Thyroid gland (tissue), 4 donors: ENCODE measurements around the gene CASQ1.

Experiments used
- POLR2A ChIP-seq, 2 donors: fragments of 450-650 bp; IDR thresholded peaks; one replicate each; pipeline ENCODE4 v1.6.1; 2017; ENCODE audit warnings: antibody characterized with exemption in 2 of 2, mild to moderate bottlenecking in 2 of 2, moderate library complexity in 1 of 2
- TF ChIP-seq, protein P1 (sequence below), 6 experiments: fragments of 200-600 bp in 3 of 6; fragments of 450-650 bp in 3 of 6; sonication (generic) in 3 of 6; IDR thresholded peaks; one replicate each; pipeline ENCODE4 v1.5.1; 2016 to 2019; ENCODE audit warnings: antibody characterized with exemption in 6 of 6, mild to moderate bottlenecking in 2 of 6, inconsistent platforms in 1 of 6, moderate library complexity in 1 of 6

GRCh38 chr1:160159846-160160245, 30.5 kb upstream of the CASQ1 start:
- TF ChIP-seq, protein P1, sequence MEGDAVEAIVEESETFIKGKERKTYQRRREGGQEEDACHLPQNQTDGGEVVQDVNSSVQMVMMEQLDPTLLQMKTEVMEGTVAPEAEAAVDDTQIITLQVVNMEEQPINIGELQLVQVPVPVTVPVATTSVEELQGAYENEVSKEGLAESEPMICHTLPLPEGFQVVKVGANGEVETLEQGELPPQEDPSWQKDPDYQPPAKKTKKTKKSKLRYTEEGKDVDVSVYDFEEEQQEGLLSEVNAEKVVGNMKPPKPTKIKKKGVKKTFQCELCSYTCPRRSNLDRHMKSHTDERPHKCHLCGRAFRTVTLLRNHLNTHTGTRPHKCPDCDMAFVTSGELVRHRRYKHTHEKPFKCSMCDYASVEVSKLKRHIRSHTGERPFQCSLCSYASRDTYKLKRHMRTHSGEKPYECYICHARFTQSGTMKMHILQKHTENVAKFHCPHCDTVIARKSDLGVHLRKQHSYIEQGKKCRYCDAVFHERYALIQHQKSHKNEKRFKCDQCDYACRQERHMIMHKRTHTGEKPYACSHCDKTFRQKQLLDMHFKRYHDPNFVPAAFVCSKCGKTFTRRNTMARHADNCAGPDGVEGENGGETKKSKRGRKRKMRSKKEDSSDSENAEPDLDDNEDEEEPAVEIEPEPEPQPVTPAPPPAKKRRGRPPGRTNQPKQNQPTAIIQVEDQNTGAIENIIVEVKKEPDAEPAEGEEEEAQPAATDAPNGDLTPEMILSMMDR (IDR thresholded peaks at IDR 0.05) = no peak
- TF ChIP-seq POLR2A (IDR thresholded peaks at IDR 0.05) = no peak
